A549 (cell line): ENCODE results near the gene USP25. TPM values are rescaled to one million over a fixed set of nuclear protein-coding genes. Genes with fewer than 3 reads are reported as not detected.

ENCODE experiments used
- ATAC-seq, 2 experiments: fragments of 200-7000 bp in 1 of 2; fragments of >200 bp in 1 of 2; cut with Nextera tagmentation in 1 of 2; cut with Tn5 transposase in 1 of 2; 3 replicates each; pipeline versions ENCODE4 v1.8.0 to v1.9.1; 2018 to 2020; ENCODE audit warnings: mild to moderate bottlenecking in 1 of 2, moderate library complexity in 1 of 2
- CTCF ChIA-PET: fragments of 300-600 bp; sonication (Branson Sonifier 250); formaldehyde crosslinking; extraction: SDS; loops from one replicate; lab custom pipeline; 2021; ENCODE audit warnings: antibody characterized with exemption, inconsistent platforms; lab: Yijun Ruan, JAX
- POLR2A ChIA-PET: fragments of 350-600 bp; formaldehyde crosslinking; extraction: SDS; loops from one replicate; lab custom pipeline; 2021; ENCODE audit warnings: antibody characterized with exemption, inconsistent platforms; lab: Yijun Ruan, JAX
- DNase-seq, 2 experiments: peaks; one replicate each; pipeline versions ENCODE4 v3.0.0 to v3.0.0-alpha.2; 2011 to 2016; ENCODE audit warnings: low read depth in 1 of 2, low spot score in 1 of 2
- FAIRE-seq: peaks from 2 replicates; lab custom pipeline; 2011; peaks lifted over from hg19 to GRCh38; lab: Jason Lieb, UNC
- H3K27ac ChIP-seq, 2 experiments: fragments of >200 bp; sonication (Bioruptor Twin); formaldehyde crosslinking; 3 replicates each; pipeline ENCODE4 v1.5.1; 2016 to 2017
- H3K4me1 ChIP-seq: fragments of >200 bp; sonication (Bioruptor Twin); formaldehyde crosslinking; 3 replicates; pipeline ENCODE4 v1.6.1; 2016
- H3K4me2 ChIP-seq: fragments of >200 bp; sonication (Bioruptor Twin); formaldehyde crosslinking; 3 replicates; pipeline ENCODE4 v1.6.1; 2016
- H3K4me3 ChIP-seq: fragments of >200 bp; sonication (Bioruptor Twin); formaldehyde crosslinking; 3 replicates; pipeline ENCODE4 v1.5.1; 2016
- H3K9me3 ChIP-seq: fragments of >200 bp; sonication (Bioruptor Twin); formaldehyde crosslinking; 3 replicates; pipeline ENCODE4 v1.6.1; 2016
- CBX2 ChIP-seq: fragments of 200-600 bp; sonication (generic); IDR thresholded peaks from 2 replicates; pipeline ENCODE4 v1.6.1; 2016; ENCODE audit warnings: low read depth, mild to moderate bottlenecking, borderline replicate concordance
- CBX8 ChIP-seq: fragments of 200-600 bp; sonication (generic); IDR thresholded peaks from 2 replicates; pipeline ENCODE4 v1.6.1; 2016
- EP300 ChIP-seq, 2 experiments: fragments of >200 bp; sonication (Bioruptor Twin); formaldehyde crosslinking; IDR thresholded peaks; 2 replicates in 1 of 2; 3 replicates in 1 of 2; pipeline ENCODE4 v1.6.1; 2016 to 2017
- FOSB ChIP-seq: fragments of 250-450 bp; sonication (Bioruptor Pico); IDR thresholded peaks from 2 replicates; pipeline ENCODE4 v1.5.0; 2020; ENCODE audit warnings: mild to moderate bottlenecking, moderate library complexity
- FOSL2 ChIP-seq, 2 experiments: fragments of 450-650 bp in 1 of 2; fragments of >200 bp in 1 of 2; sonication (Bioruptor Twin) in 1 of 2; formaldehyde crosslinking; IDR thresholded peaks; 2 replicates each; pipeline versions ENCODE4 v1.5.0 to v1.6.1; 2016 to 2020; ENCODE audit warnings: mild to moderate bottlenecking in 1 of 2, moderate library complexity in 1 of 2
- HES2 ChIP-seq: fragments of >200 bp; sonication (Bioruptor Twin); formaldehyde crosslinking; IDR thresholded peaks from 2 replicates; pipeline ENCODE4 v1.6.1; 2016
- HOXA7 ChIP-seq: fragments of 250-450 bp; sonication (Bioruptor Pico); IDR thresholded peaks from 2 replicates; pipeline ENCODE4 v1.5.0; 2020; ENCODE audit warnings: mild to moderate bottlenecking, moderate library complexity
- JUN ChIP-seq, 2 experiments: fragments of >200 bp; sonication (Bioruptor Twin); formaldehyde crosslinking; IDR thresholded peaks; 2 replicates in 1 of 2; 3 replicates in 1 of 2; pipeline ENCODE4 v1.6.1; 2016 to 2017
- KDM1A ChIP-seq: fragments of 200-600 bp; sonication (generic); IDR thresholded peaks from 2 replicates; pipeline ENCODE4 v1.6.1; 2016; ENCODE audit warnings: low read depth, mild to moderate bottlenecking
- KDM5A ChIP-seq: fragments of 200-600 bp; sonication (generic); IDR thresholded peaks from 2 replicates; pipeline ENCODE4 v1.6.1; 2016; ENCODE audit warnings: antibody characterized with exemption, mild to moderate bottlenecking
- MAX ChIP-seq: IDR thresholded peaks from 2 replicates; pipeline ENCODE4 v1.6.1; 2012
- MYC ChIP-seq: IDR thresholded peaks from 2 replicates; pipeline ENCODE4 v1.6.1; 2012; ENCODE audit warnings: mild to moderate bottlenecking, inconsistent platforms, low read length, improper control_type of control experiment, borderline replicate concordance
- NFE2L2 ChIP-seq: fragments of 150-350 bp; conservative IDR thresholded peaks from 2 replicates; pipeline ENCODE4 v1.6.1; 2014; ENCODE audit warnings: low read length
- NPAS2 ChIP-seq: fragments of 250-450 bp; sonication (Bioruptor Pico); IDR thresholded peaks from 2 replicates; pipeline ENCODE4 v1.8.0; 2022; ENCODE audit warnings: mild to moderate bottlenecking, moderate library complexity, borderline replicate concordance
- NR3C1 ChIP-seq: fragments of >200 bp; sonication (Bioruptor Twin); formaldehyde crosslinking; IDR thresholded peaks from 3 replicates; pipeline ENCODE4 v1.6.1; 2017
- PBX3 ChIP-seq: IDR thresholded peaks from 2 replicates; pipeline ENCODE4 v1.6.1; 2012
- RAD21 ChIP-seq, 2 experiments: fragments of >200 bp in 1 of 2; sonication (Bioruptor Twin) in 1 of 2; formaldehyde crosslinking in 1 of 2; IDR thresholded peaks in 1 of 2; conservative IDR thresholded peaks in 1 of 2; 2 replicates in 1 of 2; 3 replicates in 1 of 2; pipeline ENCODE4 v1.6.1; 2012 to 2018; ENCODE audit warnings: inconsistent platforms in 1 of 2
- RARB ChIP-seq: fragments of 250-450 bp; sonication (Bioruptor Pico); IDR thresholded peaks from 2 replicates; pipeline ENCODE4 v1.8.0; 2021; ENCODE audit warnings: mild to moderate bottlenecking, moderate library complexity
- RCOR1 ChIP-seq: fragments of 150-350 bp; IDR thresholded peaks from 2 replicates; pipeline ENCODE4 v1.6.1; 2014; ENCODE audit warnings: antibody characterized with exemption, low read length, low read depth
- REST ChIP-seq: fragments of 200-600 bp; sonication (generic); IDR thresholded peaks from 2 replicates; pipeline ENCODE4 v1.6.1; 2016; ENCODE audit warnings: antibody characterized with exemption, mild to moderate bottlenecking, moderate library complexity
- RNF2 ChIP-seq: fragments of 200-600 bp; sonication (generic); IDR thresholded peaks from 2 replicates; pipeline ENCODE4 v1.6.1; 2016; ENCODE audit warnings: low read depth, mild to moderate bottlenecking, antibody characterized with exemption, moderate library complexity, borderline replicate concordance
- SREBF2 ChIP-seq: fragments of 450-650 bp; IDR thresholded peaks from 2 replicates; pipeline ENCODE4 v1.6.1; 2014; ENCODE audit warnings: mild to moderate bottlenecking, moderate library complexity
- TFCP2L1 ChIP-seq: fragments of 250-450 bp; sonication (Bioruptor Pico); IDR thresholded peaks from 2 replicates; pipeline ENCODE4 v1.5.0; 2021; ENCODE audit warnings: mild to moderate bottlenecking
- USF2 ChIP-seq: fragments of 450-650 bp; IDR thresholded peaks from 2 replicates; pipeline ENCODE4 v1.6.1; 2014; ENCODE audit warnings: antibody characterized with exemption
- ZC3H11A ChIP-seq: fragments of 450-650 bp; IDR thresholded peaks from 2 replicates; pipeline ENCODE4 v1.6.1; 2014; ENCODE audit warnings: antibody characterized with exemption, mild to moderate bottlenecking
- ZFP36 ChIP-seq: fragments of 450-650 bp; IDR thresholded peaks from 2 replicates; pipeline ENCODE4 v1.6.1; 2014; ENCODE audit warnings: borderline replicate concordance; ENCODE audit not compliant: partially characterized antibody
- ZSCAN20 ChIP-seq: fragments of 250-450 bp; sonication (Bioruptor Pico); IDR thresholded peaks from 2 replicates; pipeline ENCODE4 v1.8.0; 2022; ENCODE audit warnings: mild to moderate bottlenecking, moderate library complexity
- WGBS: methylation state at CpG from one replicate; pipeline ENCODE4 v1.1.6; 2017; ENCODE audit errors: missing lambda C conversion rate; 5-methylcytosine and 5-hydroxymethylcytosine counted together
- polyA plus RNA-seq, 4 experiments: library from polyadenylated mRNA; depleted of rRNA in 3 of 4; stranded (reverse); fragments of >200 nt; fragmentation: RNase III in 1 of 4; extraction: RNeasy Plus Mini Kit Qiagen cat#74134 plus additional on column Dnase treatment in 1 of 4; gene quantifications; 2 replicates in 3 of 4; 3 replicates in 1 of 4; pipeline ENCODE4 v1.2.3, GENCODE V29; 2011 to 2017

The USP25 gene
- polyA plus RNA-seq, 2 of the 4 experiments (the other 2 are of a cell fraction) = 15.3 to 33.5 TPM

GRCh38 chr21:15686506-15686905 is 43.3 kb upstream of the USP25 start:
- Histone ChIP-seq H3K4me3 (no peak overlapping the region), H3K4me1 (peaks cover 5% of the 10 kb centered on the region; the same call in 1 of the 3 replicates), H3K27ac (no peak overlapping the region), H3K9me3 (no peaks in the 10 kb centered on the region), H3K4me2 (no peak overlapping the region)
- no peak for ATAC-seq
- no peak for TF ChIP-seq NFE2L2
- no peak for TF ChIP-seq RARB
- TF ChIP-seq KDM5A = no peak
- TF ChIP-seq FOSB (CRISPR knock-in tag) = no peak
- TF ChIP-seq EP300 (IDR thresholded peaks at IDR 0.05) = no peak
- no peak for TF ChIP-seq CBX2
- no peak for TF ChIP-seq ZC3H11A
- no peak for TF ChIP-seq NR3C1
- no peak for TF ChIP-seq PBX3
- TF ChIP-seq RNF2 = no peak
- no peak for TF ChIP-seq ZSCAN20 (CRISPR knock-in tag)
- TF ChIP-seq KDM1A = no peak
- TF ChIP-seq REST = no peak
- no peak for TF ChIP-seq MAX
- POLR2A ChIA-PET = no interaction called here
- CTCF ChIA-PET = interaction anchor here (0.8 kb wide), 1 partner anchor 41 kb away, joined by 3 read pairs; no protein-coding TSS in a partner anchor
- no peak for FAIRE-seq
- DNase-seq = no peak
- 31% methylated on average over 1 of the region's 1 CpG for WGBS

- DNase-seq = no peak
- Histone ChIP-seq H3K4me3 (no peak overlapping the region), H3K4me2 (no peak overlapping the region)
- CTCF ChIA-PET = no interaction called here
- TF ChIP-seq SREBF2 (no peak), MAX (no peak), JUN (IDR thresholded peaks at IDR 0.05) (no peak), NPAS2 (CRISPR knock-in tag) (no peak), ZFP36 (no peak), CBX2 (no peak), CBX8 (no peak), HES2 (no peak), RCOR1 (no peak), RAD21 (conservative IDR thresholded peaks at IDR 0.05 in 1 of 2, IDR thresholded peaks at IDR 0.05 in 1 of 2) (no peak), FOSB (CRISPR knock-in tag) (no peak), HOXA7 (CRISPR knock-in tag) (no peak), FOSL2 (IDR thresholded peaks at IDR 0.05) (no peak), FOSL2 (CRISPR knock-in tag; IDR thresholded peaks at IDR 0.05) (no peak), EP300 (IDR thresholded peaks at IDR 0.05) (no peak), REST (no peak), KDM5A (no peak), MYC (no peak), NFE2L2 (no peak), USF2 (no peak), TFCP2L1 (no peak)
- TF ChIP-seq, all 56 proteins: peak for 0
- FAIRE-seq (no peak), ATAC-seq (no peak)
- no peaks in the 10 kb centered on the region for H3K9me3 ChIP-seq
- no peak overlapping the region for H3K27ac ChIP-seq
- WGBS = 40% methylated on average over 3 of the region's 3 CpGs
- peaks cover 5% of the 10 kb centered on the region; the same call in 1 of the 3 replicates for H3K4me1 ChIP-seq
- POLR2A ChIA-PET = no interaction called here
Measured at GRCh38 chr21:15687208-15687607, 42.6 kb upstream of the USP25 start.
